HG03432 (cell line): ENCODE data around the gene SLC25A21.
"Not testable (repeated sequence)": the region's sequence is repeated elsewhere in the genome, so short reads cannot be mapped to it uniquely, and the experiment has no call there.

ENCODE experiments used
- ATAC-seq: cut with Tn5 transposase; IDR thresholded peaks from one replicate; pipeline ENCODE4 v1.9.1; 2021; ENCODE audit warnings: mild to moderate bottlenecking, moderate library complexity; ENCODE audit not compliant: unreplicated experiment

Gene SLC25A21

GRCh38 chr14:36738269-36738668, 434.1 kb downstream of the SLC25A21 start:
- no peak for ATAC-seq

- ATAC-seq = no peak
These were observed 446.3 kb downstream of the SLC25A21 start for GRCh38 chr14:36726128-36726527.

GRCh38 chr14:36724162-36724561, 448.2 kb downstream of the SLC25A21 start:
- ATAC-seq = no peak

GRCh38 chr14:36723530-36723929, 448.9 kb downstream of the SLC25A21 start:
- ATAC-seq = no peak

- ATAC-seq = no peak
These were observed 450.5 kb downstream of the SLC25A21 start for GRCh38 chr14:36721877-36722276.

GRCh38 chr14:36720657-36721056, 451.7 kb downstream of the SLC25A21 start:
- no peak for ATAC-seq

DNA sequence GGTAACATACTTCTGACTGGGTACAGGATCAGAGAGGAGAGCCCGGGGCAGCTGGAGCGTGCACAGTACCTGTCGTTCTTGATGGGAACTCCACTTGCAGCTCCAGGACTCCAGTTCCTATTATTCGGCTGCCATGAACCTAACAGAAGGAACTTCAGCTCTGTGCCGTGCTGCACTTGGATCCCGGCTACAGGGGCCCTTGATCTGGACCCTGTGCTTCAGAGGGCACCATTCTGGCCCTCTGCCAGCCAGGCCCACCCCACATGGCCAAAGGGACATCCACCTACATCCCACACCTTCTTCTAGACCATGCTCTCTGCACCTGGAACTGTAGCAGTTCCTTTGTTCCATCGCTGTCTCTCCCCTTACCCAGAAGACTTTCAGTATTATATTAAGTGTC, 452.6 kb downstream of the SLC25A21 start:
- no peak for ATAC-seq

GRCh38 chr14:36718216-36718615, 454.2 kb downstream of the SLC25A21 start:
- ATAC-seq = no peak

DNA sequence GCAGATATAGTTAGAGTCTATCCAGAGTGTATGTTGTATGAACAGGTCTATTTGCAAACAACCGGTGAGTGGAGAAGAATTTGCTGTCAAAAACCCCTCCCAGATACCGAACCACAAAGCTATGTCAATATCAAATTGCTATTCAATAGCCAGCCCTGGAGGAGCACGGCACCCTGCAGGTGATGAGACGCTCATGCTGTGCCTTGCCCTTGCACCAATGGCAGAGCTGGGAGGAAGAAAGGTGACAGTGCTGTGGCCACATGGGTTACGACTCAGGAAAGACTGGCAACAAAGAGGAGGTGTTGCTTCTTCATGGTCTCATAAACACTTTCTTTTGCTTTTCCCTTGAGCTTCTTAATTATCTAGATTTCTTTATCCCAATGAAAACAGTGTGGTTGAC, 455.0 kb downstream of the SLC25A21 start:
- ATAC-seq = no peak

DNA sequence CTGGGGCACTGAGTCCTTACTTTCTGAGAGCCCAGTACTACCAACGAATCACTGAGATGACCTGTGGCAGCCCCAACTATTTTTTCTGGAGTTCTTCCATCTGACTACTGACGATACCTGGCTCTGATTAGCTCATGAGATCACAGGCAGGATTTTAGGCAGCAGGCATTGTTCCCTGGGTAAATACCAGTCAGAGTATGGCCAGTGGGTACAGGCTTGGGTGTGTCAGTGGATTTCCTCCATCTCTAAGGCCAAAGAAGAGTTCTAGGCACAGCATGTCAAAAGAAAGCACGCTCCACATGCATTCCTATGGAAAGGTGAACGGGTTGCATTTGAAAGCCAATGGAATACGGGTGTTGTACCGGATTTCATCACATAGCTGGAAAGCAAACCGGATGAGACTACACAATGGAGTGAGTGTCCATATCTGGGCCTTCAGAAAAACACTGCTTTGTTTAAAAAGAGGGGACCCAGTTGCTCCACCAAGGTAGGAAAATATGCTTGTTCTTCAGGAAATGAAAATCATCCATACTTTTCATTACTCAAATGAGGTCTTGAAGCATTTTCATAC, 455.7 kb downstream of the SLC25A21 start:
- no peak for ATAC-seq

DNA sequence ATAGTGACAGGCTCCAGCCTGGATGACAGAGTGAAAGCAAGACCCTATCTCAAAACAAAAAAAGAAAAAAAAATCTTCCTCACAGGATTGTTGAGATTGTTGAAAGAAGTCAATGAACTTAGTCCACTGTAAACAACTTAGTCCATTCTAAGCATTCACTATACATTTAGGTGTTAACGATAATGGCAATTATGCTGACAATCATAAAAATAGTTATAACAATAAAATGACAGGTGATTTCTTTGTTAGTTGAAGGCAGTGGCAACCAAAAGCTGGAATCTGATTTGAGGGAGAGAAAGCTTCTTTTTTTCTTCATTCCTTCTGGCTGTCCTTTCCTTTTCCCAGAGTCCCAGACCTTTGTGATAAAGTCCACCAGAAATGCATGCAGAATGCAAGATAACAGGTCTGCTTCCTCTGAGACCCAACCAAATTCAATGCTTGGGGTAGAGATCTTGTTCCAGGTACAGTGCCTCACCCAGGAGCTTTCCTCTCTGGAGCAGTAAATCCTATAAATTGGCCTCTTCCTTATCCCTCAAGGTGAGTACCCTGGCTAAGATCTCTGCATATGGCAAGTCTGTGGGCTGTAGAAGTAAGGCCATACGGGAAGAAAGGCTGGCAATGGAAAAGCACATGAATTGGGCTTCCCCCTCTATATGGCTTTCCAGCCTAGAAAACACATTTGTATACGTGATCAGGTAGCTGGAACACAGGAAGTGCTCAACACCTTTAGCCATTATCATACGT, 458.3 kb downstream of the SLC25A21 start:
- no peak for ATAC-seq

DNA sequence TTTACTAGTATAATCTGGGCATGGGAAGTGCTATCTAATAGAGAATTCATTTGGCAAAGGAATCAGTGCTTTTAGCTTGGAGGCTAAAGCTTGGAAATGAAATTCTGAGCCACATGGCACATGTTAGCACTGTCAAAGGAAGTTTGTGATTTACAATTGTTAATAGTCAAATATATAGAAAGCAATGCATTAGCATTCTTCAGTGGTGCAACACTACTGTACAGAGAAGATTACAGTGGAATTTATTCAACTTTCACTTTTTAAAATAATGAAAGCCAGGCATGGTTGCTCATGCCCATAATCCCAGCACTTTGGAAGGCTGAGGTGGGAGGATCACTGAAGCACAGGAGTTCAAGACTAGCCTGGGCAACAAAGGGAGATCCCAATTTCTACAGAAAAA, 464.8 kb downstream of the SLC25A21 start:
- no peak for ATAC-seq

- no peak for ATAC-seq
These were observed 469.9 kb downstream of the SLC25A21 start for GRCh38 chr14:36702474-36702873.

DNA sequence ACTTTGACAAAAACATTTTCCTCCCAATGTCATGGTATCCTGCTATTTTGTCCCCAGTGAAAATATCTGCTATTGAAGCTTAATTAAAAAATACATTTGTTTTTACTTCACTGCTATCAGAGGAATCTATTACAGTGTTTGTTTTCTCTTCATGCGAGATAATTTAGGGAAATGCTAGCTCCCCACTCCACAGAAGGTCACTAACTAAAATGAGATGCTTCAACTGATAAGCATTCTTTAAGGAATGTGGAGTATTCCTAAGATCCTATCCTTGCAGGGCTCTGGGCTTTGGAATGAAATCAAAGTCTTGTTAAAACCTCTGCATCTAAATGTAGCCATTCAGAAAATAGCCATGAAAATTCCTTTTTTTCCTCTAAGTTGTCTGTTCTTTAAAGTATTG, 471.3 kb downstream of the SLC25A21 start:
- no peak for ATAC-seq

DNA sequence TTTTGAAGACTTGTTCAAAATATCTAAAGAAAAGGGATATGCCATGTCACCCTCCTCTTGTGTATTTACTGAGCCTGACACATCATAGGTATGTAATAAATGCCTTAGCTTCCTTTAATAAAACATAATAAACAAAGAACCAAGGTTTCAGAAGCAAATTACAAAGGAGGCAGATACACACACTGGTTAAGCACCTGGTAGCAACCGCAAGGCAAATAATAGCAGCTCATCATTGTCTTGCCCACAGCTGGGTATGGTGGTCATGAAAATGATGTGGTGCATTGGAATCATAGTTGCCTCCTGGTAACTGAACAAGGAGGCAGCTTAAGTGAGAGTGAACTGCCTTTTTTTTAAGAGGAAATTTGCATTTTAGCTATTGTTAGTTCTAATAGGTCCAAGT, 471.8 kb downstream of the SLC25A21 start:
- no peak for ATAC-seq

GRCh38 chr14:36699420-36699819, 473.0 kb downstream of the SLC25A21 start:
- ATAC-seq = not testable (repeated sequence)

DNA sequence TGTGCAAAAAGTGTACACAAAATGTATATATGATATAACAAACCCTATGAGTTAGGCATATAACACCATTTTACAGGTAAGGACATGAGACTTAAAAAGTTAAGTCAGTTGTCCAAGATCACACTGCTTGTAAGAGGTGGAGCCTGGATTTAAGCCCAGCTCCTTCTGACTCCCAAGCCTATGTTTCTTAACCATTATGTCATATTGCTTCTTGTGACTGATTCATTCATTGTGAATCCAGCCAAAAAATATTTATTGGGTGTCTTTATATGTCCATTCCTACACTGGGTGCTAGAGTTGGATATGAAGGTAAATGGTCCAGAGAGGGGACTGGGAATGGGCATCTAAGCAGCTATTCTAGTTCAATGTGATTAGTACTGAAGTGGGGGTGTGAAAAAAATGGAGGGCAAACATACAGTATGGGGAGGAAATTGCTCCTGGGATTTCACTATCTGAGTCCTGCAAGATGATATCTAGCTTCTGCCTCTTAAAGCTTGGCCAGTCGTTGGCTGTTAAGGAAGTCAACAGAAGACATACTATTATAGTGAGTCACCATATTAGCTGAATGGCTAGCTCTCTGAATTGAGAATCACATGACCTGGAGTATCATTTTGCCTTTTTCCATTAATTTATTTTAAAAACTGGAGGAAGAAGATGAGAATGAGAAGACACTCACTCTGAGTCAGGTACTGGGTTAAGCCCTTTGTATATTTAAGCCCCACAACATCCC, 481.9 kb downstream of the SLC25A21 start:
- no peak for ATAC-seq

DNA sequence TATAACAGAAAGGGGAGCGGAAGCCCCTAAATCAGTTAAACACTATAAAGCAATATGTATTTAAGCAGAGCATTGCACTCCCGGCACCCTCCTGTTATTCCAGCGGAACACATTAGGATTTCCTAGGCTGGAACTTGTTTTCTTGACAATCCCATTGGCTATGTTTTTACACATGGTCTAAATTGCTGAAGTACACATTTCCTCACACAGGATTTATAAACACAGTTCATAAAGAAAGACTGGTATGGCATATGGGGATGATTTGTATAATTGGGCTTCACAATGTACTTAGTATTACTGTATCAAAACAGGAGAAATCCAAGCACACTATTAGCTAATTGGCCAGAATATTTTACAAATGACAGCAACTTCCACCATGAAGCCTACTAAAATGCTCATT, 487.5 kb downstream of the SLC25A21 start:
- ATAC-seq = no peak

DNA sequence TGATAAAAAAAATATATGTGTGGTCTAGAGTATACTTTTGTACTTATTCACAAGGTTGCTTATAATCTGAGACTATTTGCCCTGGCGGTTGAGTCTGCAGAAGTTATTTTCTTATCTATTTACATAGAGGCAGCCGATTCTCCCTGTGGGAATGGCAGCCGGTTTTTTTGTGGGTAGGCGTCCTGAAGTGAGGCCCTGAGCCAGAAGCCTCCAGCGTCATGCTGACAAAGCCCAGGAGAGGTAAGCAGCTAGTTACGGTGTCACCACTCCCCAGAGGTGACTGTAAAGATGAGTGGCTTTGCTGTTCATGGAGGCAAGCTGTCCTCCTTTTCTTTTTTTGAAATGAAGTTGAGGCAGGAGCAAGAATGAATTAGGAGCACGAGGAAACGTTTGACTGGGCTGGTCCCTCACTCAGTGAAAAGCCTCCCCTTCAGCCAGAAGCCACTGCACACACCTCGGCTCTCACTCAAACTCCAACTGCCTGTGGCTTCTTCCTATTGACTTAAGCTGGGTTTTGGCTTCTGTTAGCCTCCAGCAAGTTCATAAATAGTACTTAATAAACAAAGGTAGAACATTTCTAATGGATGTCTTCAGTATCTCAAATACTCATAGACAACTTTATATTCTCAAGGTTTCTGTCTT, 489.2 kb downstream of the SLC25A21 start:
- no peak for ATAC-seq

- ATAC-seq = no peak
These were observed 490.1 kb downstream of the SLC25A21 start for GRCh38 chr14:36682338-36682737.

GRCh38 chr14:36676236-36676635, 496.2 kb downstream of the SLC25A21 start:
- ATAC-seq = no peak

GRCh38 chr14:36675581-36675980, 496.8 kb downstream of the SLC25A21 start:
- ATAC-seq = no peak
